Thyroid gland (tissue), 4 donors: ENCODE measurements around the gene FRMD8.

Source experiments
- CTCF ChIP-seq, 6 experiments: fragments of 200-600 bp in 3 of 6; fragments of 450-650 bp in 3 of 6; sonication (generic) in 3 of 6; IDR thresholded peaks; one replicate each; pipeline ENCODE4 v1.5.1; 2016 to 2019; ENCODE audit warnings: antibody characterized with exemption in 6 of 6, mild to moderate bottlenecking in 2 of 6, inconsistent platforms in 1 of 6, moderate library complexity in 1 of 6
- POLR2A ChIP-seq, 2 donors: fragments of 450-650 bp; IDR thresholded peaks; one replicate each; pipeline ENCODE4 v1.6.1; 2017; ENCODE audit warnings: antibody characterized with exemption in 2 of 2, mild to moderate bottlenecking in 2 of 2, moderate library complexity in 1 of 2

- TF ChIP-seq CTCF (IDR thresholded peaks at IDR 0.05) (no peak), POLR2A (IDR thresholded peaks at IDR 0.05) (peak; percentile 99 to 100)
Measured at GRCh38 chr11:65422633-65423515, 36.4 kb downstream of the FRMD8 start, which contains the start of gene NEAT1.
